Nephron (organoid): ENCODE measurements around the gene SLTM.

Experiments used
- H3K27ac Mint-ChIP-seq, 3 experiments: 2 replicates each; pipeline ENCODE4 v1.8.0; 2020; ENCODE audit warnings: mixed read lengths in 3 of 3, mild to moderate bottlenecking in 2 of 3, moderate library complexity in 1 of 3
- H3K27me3 Mint-ChIP-seq: 2 replicates; pipeline ENCODE4 v1.8.0; 2021; ENCODE audit warnings: low read depth, mild to moderate bottlenecking, moderate library complexity, mixed read lengths
- H3K36me3 Mint-ChIP-seq: 2 replicates; pipeline ENCODE4 v1.8.0; 2020; ENCODE audit warnings: low read depth, mixed read lengths
- H3K4me1 Mint-ChIP-seq: 2 replicates; pipeline ENCODE4 v1.8.0; 2020; ENCODE audit warnings: mixed read lengths
- H3K4me3 Mint-ChIP-seq, 3 experiments: 2 replicates each; pipeline ENCODE4 v1.8.0; 2020; ENCODE audit warnings: mild to moderate bottlenecking in 3 of 3, mixed read lengths in 3 of 3, moderate library complexity in 2 of 3
- H3K9me3 Mint-ChIP-seq: 2 replicates; pipeline ENCODE4 v1.8.0; 2020; ENCODE audit warnings: mixed read lengths
- CTCF ChIP-seq, 3 experiments: fragments of 200-600 bp; sonication (generic); IDR thresholded peaks; one replicate each; pipeline ENCODE4 v1.5.0; 2021; ENCODE audit warnings: antibody characterized with exemption in 3 of 3; ENCODE audit not compliant: unreplicated experiment in 3 of 3

SLTM gene

GRCh38 chr15:58830556-58830955 lies 102.9 kb downstream of the SLTM start:
- no peak overlapping the region for H3K4me3 Mint-ChIP-seq
- TF ChIP-seq CTCF (IDR thresholded peaks at IDR 0.05; ENCODE audit: unreplicated experiment in 3 of 3) = no peak
- H3K4me1 Mint-ChIP-seq = no peaks in the 10 kb centered on the region
- no peak overlapping the region for H3K27ac Mint-ChIP-seq
- peaks cover 39% of the 10 kb centered on the region for H3K36me3 Mint-ChIP-seq
- H3K27me3 Mint-ChIP-seq = no peaks in the 10 kb centered on the region
- no peaks in the 10 kb centered on the region for H3K9me3 Mint-ChIP-seq
